HCT116 (cell line): Measurements from ENCODE around the gene JPH3. TPM values are rescaled to one million over a fixed set of nuclear protein-coding genes. Genes with fewer than 3 reads are reported as not detected.

Experiments
- ATAC-seq: fragments of 200-7000 bp; cut with Tn5 transposase; 2 replicates; pipeline ENCODE4 v1.9.1; 2020; ENCODE audit warnings: mild to moderate bottlenecking, moderate library complexity
- BruUV-seq: library from RNA; stranded (reverse); fragments of 400-500 nt; replicated peaks from 2 replicates; lab custom pipeline; 2021; lab: Mats Ljungman, UMichigan
- CTCF ChIA-PET: fragments of 300-600 bp; sonication (Branson Sonifier 250); formaldehyde crosslinking; loops from one replicate; lab custom pipeline; 2021; ENCODE audit warnings: antibody characterized with exemption; lab: Charles Lee
- POLR2A ChIA-PET: fragments of 300-600, 350-600 bp; sonication (Branson Sonifier 250); formaldehyde crosslinking; loops from one replicate; lab custom pipeline; 2021; ENCODE audit warnings: antibody characterized with exemption; lab: Charles Lee
- RAD21 ChIA-PET, 2 experiments: fragments of 300-600 bp; sonication (Branson Sonifier 250); formaldehyde crosslinking; loops; one replicate each; lab custom pipeline; 2023; ENCODE audit warnings: low total read pairs in 2 of 2; ENCODE audit not compliant: uncharacterized antibody in 2 of 2, unreplicated experiment in 2 of 2, low non-redundant PET in 1 of 2; lab: Charles Lee
- DNase-seq: peaks from one replicate; pipeline ENCODE4 v3.0.0-alpha.2; 2010; ENCODE audit warnings: low read depth, low spot score
- H2AFZ ChIP-seq: fragments of 200-600 bp; shearing (Covaris generic), sonication (generic); 2 replicates; pipeline ENCODE4 v1.6.1; 2017; ENCODE audit warnings: low read depth, mixed run types, mixed read lengths, antibody characterized with exemption, low read length; ENCODE audit not compliant: poor library complexity, severe bottlenecking
- H3K27ac ChIP-seq: 2 replicates; pipeline ENCODE4 v1.5.1; 2012; ENCODE audit warnings: low read depth, low read length
- H3K27me3 ChIP-seq: fragments of 200-600 bp; sonication (generic); 2 replicates; pipeline ENCODE4 v1.6.1; 2016; ENCODE audit warnings: mixed run types, low read length, mixed read lengths; ENCODE audit not compliant: insufficient read depth
- H3K36me3 ChIP-seq, 2 experiments: fragments of 200-500 bp in 1 of 2; fragments of 200-600 bp in 1 of 2; sonication (Bioruptor generic) in 1 of 2; sonication (generic) in 1 of 2; 2 replicates each; pipeline versions ENCODE4 v1.5.1 to v1.6.1; 2014 to 2016; ENCODE audit warnings: low read length in 2 of 2, inconsistent platforms in 1 of 2, mixed read lengths in 1 of 2, mixed run types in 1 of 2; ENCODE audit not compliant: insufficient read depth in 2 of 2, control insufficient read depth in 1 of 2
- H3K4me1 ChIP-seq, 2 experiments: fragments of 200-600 bp in 1 of 2; sonication (generic) in 1 of 2; 2 replicates each; pipeline versions ENCODE4 v1.5.1 to v1.6.1; 2012 to 2017; ENCODE audit warnings: low read length in 2 of 2, inconsistent platforms in 1 of 2, mild to moderate bottlenecking in 1 of 2, mixed read lengths in 1 of 2, mixed run types in 1 of 2, moderate library complexity in 1 of 2; ENCODE audit not compliant: insufficient read depth in 2 of 2, control insufficient read depth in 1 of 2
- H3K4me2 ChIP-seq: fragments of 200-600 bp; sonication (generic); 2 replicates; pipeline ENCODE4 v1.6.1; 2017; ENCODE audit warnings: mixed run types, low read length, mixed read lengths
- H3K4me3 ChIP-seq, 2 experiments: fragments of 200-600 bp in 1 of 2; sonication (generic) in 1 of 2; replicated peaks in 1 of 2; 2 replicates each; pipeline ENCODE4 v1.5.1; 2011 to 2016; ENCODE audit warnings: low read length in 2 of 2, control low read depth in 1 of 2, low read depth in 1 of 2, mild to moderate bottlenecking in 1 of 2, mixed read lengths in 1 of 2, mixed run types in 1 of 2
- H3K79me2 ChIP-seq: fragments of 200-600 bp; sonication (generic); 2 replicates; pipeline ENCODE4 v1.6.1; 2017; ENCODE audit warnings: mild to moderate bottlenecking, mixed run types, low read length, moderate library complexity, mixed read lengths; ENCODE audit not compliant: insufficient read depth
- H3K9ac ChIP-seq: fragments of 200-600 bp; sonication (generic); 2 replicates; pipeline ENCODE4 v1.6.1; 2016; ENCODE audit warnings: low read length, mixed read lengths
- H3K9me2 ChIP-seq: fragments of 200-600 bp; sonication (generic), shearing (Covaris generic); 2 replicates; pipeline ENCODE4 v1.6.1; 2017; ENCODE audit warnings: mixed run types, mild to moderate bottlenecking, moderate library complexity; ENCODE audit not compliant: insufficient read depth
- H3K9me3 ChIP-seq, 2 experiments: fragments of 200-500 bp in 1 of 2; fragments of 200-600 bp in 1 of 2; sonication (Bioruptor generic) in 1 of 2; sonication (generic) in 1 of 2; 2 replicates each; pipeline ENCODE4 v1.6.1; 2014 to 2017; ENCODE audit warnings: low read length in 2 of 2, mixed read lengths in 2 of 2, inconsistent platforms in 1 of 2, low read depth in 1 of 2, mild to moderate bottlenecking in 1 of 2, mixed run types in 1 of 2, moderate library complexity in 1 of 2; ENCODE audit not compliant: control insufficient read depth in 1 of 2, insufficient read depth in 1 of 2
- H4K20me1 ChIP-seq: fragments of 200-600 bp; sonication (generic), shearing (Covaris generic); 2 replicates; pipeline ENCODE4 v1.6.1; 2017; ENCODE audit warnings: mixed run types, mild to moderate bottlenecking, moderate library complexity; ENCODE audit not compliant: insufficient read depth
- EZH2phosphoT487 ChIP-seq: fragments of 200-600 bp; IDR thresholded peaks from 2 replicates; pipeline ENCODE4 v1.6.1; 2018; ENCODE audit warnings: antibody characterized with exemption, borderline replicate concordance
- RAD21 ChIP-seq: IDR thresholded peaks from 2 replicates; pipeline ENCODE4 v1.6.1; 2012; ENCODE audit warnings: low read depth, mild to moderate bottlenecking
- intact Hi-C: fragments of 100-400 bp; cut with micrococcal nuclease; formaldehyde crosslinking; loops from 2 replicates; pipeline ENCODE4 v1.10.0; 2022
- total RNA-seq: library from RNA; stranded (reverse); gene quantifications from one replicate; pipeline ENCODE4 v1.2.1, GENCODE V29; 2021; ENCODE audit not compliant: unreplicated experiment
- TF ChIP-seq, protein P1 (sequence below): IDR thresholded peaks from 2 replicates; pipeline ENCODE4 v1.6.1; 2012; ENCODE audit warnings: low read depth
- TF ChIP-seq, protein P2 (sequence below): IDR thresholded peaks from 2 replicates; pipeline ENCODE4 v1.6.1; 2012

The JPH3 gene
- total RNA-seq, 1 experiment from 2014 or later, result 0.10 TPM

DNA sequence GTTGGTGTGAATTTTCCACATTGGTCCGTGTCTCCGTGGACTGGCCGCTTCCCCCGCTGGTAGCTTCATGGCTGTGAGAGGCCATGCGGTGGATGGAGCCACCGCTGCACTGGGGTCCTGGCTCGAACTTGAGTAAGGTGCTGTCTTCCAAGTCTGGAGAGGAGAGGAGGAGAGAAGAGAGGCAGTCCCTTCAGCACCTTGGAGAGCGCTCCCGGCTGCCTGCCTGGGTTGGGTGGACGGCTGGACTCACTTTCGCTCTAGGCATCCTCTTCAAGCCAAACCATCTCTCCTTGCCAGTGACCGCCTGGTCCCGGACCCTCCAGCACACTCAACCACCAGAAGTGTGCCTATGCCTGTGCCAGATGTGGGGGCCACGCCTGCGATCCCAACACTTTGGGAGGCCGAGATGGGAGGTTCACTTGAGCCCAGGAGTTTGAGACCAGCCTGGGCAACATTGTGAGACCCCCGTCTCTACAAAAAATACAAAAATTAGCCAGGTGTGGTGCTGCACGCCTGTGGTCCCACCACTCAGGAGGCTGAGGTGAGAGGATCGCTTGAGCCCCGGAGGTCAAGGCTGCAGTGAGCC lies 6.2 kb downstream of the JPH3 start:
- POLR2A ChIA-PET, result no interaction called here
- no peaks in the 10 kb centered on the region for H3K36me3 ChIP-seq
- TF ChIP-seq RAD21, result no peak
- TF ChIP-seq, protein P1, sequence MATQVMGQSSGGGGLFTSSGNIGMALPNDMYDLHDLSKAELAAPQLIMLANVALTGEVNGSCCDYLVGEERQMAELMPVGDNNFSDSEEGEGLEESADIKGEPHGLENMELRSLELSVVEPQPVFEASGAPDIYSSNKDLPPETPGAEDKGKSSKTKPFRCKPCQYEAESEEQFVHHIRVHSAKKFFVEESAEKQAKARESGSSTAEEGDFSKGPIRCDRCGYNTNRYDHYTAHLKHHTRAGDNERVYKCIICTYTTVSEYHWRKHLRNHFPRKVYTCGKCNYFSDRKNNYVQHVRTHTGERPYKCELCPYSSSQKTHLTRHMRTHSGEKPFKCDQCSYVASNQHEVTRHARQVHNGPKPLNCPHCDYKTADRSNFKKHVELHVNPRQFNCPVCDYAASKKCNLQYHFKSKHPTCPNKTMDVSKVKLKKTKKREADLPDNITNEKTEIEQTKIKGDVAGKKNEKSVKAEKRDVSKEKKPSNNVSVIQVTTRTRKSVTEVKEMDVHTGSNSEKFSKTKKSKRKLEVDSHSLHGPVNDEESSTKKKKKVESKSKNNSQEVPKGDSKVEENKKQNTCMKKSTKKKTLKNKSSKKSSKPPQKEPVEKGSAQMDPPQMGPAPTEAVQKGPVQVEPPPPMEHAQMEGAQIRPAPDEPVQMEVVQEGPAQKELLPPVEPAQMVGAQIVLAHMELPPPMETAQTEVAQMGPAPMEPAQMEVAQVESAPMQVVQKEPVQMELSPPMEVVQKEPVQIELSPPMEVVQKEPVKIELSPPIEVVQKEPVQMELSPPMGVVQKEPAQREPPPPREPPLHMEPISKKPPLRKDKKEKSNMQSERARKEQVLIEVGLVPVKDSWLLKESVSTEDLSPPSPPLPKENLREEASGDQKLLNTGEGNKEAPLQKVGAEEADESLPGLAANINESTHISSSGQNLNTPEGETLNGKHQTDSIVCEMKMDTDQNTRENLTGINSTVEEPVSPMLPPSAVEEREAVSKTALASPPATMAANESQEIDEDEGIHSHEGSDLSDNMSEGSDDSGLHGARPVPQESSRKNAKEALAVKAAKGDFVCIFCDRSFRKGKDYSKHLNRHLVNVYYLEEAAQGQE, result peak; percentile 97
- no peaks in the 10 kb centered on the region for H3K9me2 ChIP-seq
- no peak overlapping the region for H3K4me3 ChIP-seq
- RAD21 ChIA-PET, result no interaction called here
- no peak overlapping the region for H2AFZ ChIP-seq
- DNase-seq, result no peak
- H3K79me2 ChIP-seq, result no peaks in the 10 kb centered on the region
- no TSS peak for BruUV-seq
- H3K27me3 ChIP-seq, result peaks cover 52% of the 10 kb centered on the region
- H3K4me1 ChIP-seq, result no peaks in the 10 kb centered on the region
- no peak overlapping the region for H3K27ac ChIP-seq
- intact Hi-C loops, result no loop called here
- H3K4me2 ChIP-seq, result no peak overlapping the region
- no peaks in the 10 kb centered on the region for H3K9me3 ChIP-seq
- H4K20me1 ChIP-seq, result no peaks in the 10 kb centered on the region
- CTCF ChIA-PET, result no interaction called here
- H3K9ac ChIP-seq, result no peak overlapping the region
- ATAC-seq, result peak; percentile 63

DNA sequence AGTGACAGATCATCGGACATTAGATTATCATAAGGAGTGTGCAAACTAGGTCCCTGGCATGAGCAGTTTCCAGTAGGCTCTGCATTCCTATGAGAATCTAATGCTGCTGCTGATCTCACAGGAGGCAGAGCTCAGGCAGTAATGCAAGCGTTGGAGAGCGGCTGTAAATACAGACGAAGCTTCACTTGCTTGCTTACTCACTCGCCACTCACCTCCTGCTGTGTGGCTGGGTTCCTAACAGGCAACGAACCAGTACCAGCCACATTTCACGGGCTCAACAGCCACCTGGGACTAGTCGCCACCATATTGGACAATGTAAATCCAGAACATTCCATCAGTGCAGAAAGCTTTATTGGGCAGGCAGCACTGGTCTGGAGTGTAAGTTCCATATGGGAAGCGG lies 7.7 kb downstream of the JPH3 start:
- H3K36me3 ChIP-seq, result no peaks in the 10 kb centered on the region
- DNase-seq (no peak), ATAC-seq (no peak)
- H3K27me3 ChIP-seq, result peaks cover 40% of the 10 kb centered on the region
- no peak for TF ChIP-seq EZH2phosphoT487
- TF ChIP-seq, protein P2, sequence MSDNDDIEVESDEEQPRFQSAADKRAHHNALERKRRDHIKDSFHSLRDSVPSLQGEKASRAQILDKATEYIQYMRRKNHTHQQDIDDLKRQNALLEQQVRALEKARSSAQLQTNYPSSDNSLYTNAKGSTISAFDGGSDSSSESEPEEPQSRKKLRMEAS, result no peak
- H3K4me3 ChIP-seq, result no peak overlapping the region
- RAD21 ChIA-PET, result no interaction called here
- BruUV-seq, result no TSS peak
- intact Hi-C loops, result no loop called here
- H3K9me3 ChIP-seq, result no peaks in the 10 kb centered on the region
- no peaks in the 10 kb centered on the region for H4K20me1 ChIP-seq
- no peak overlapping the region for H3K9ac ChIP-seq
- POLR2A ChIA-PET, result no interaction called here
- H3K27ac ChIP-seq, result no peak overlapping the region
- H2AFZ ChIP-seq, result no peak overlapping the region
- H3K4me2 ChIP-seq, result no peak overlapping the region
- no peaks in the 10 kb centered on the region for H3K79me2 ChIP-seq
- CTCF ChIA-PET, result no interaction called here
- no peaks in the 10 kb centered on the region for H3K4me1 ChIP-seq
- no peaks in the 10 kb centered on the region for H3K9me2 ChIP-seq
